Gastrocnemius medialis (tissue), 4 donors: ENCODE results near the gene WNT3.

ENCODE experiments used
- POLR2A ChIP-seq, 2 donors: fragments of 450-650 bp; IDR thresholded peaks; one replicate each; pipeline ENCODE4 v1.6.1; 2017; ENCODE audit warnings: antibody characterized with exemption in 2 of 2, mild to moderate bottlenecking in 2 of 2, moderate library complexity in 2 of 2
- TF ChIP-seq, protein P1 (sequence below), 5 experiments: fragments of 450-650 bp in 3 of 5; fragments of 200-600 bp in 2 of 5; sonication (generic) in 2 of 5; IDR thresholded peaks in 4 of 5; conservative IDR thresholded peaks in 1 of 5; 1 replicate in 4 of 5; 2 replicates in 1 of 5; pipeline ENCODE4 v1.5.1; 2016 to 2019; ENCODE audit warnings: antibody characterized with exemption in 5 of 5, mild to moderate bottlenecking in 3 of 5, moderate library complexity in 3 of 5

- TF ChIP-seq, protein P1, sequence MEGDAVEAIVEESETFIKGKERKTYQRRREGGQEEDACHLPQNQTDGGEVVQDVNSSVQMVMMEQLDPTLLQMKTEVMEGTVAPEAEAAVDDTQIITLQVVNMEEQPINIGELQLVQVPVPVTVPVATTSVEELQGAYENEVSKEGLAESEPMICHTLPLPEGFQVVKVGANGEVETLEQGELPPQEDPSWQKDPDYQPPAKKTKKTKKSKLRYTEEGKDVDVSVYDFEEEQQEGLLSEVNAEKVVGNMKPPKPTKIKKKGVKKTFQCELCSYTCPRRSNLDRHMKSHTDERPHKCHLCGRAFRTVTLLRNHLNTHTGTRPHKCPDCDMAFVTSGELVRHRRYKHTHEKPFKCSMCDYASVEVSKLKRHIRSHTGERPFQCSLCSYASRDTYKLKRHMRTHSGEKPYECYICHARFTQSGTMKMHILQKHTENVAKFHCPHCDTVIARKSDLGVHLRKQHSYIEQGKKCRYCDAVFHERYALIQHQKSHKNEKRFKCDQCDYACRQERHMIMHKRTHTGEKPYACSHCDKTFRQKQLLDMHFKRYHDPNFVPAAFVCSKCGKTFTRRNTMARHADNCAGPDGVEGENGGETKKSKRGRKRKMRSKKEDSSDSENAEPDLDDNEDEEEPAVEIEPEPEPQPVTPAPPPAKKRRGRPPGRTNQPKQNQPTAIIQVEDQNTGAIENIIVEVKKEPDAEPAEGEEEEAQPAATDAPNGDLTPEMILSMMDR (IDR thresholded peaks at IDR 0.05 in 4 of 5, conservative IDR thresholded peaks at IDR 0.05 in 1 of 5) = no peak
- TF ChIP-seq POLR2A (IDR thresholded peaks at IDR 0.05) = no peak
Measured at GRCh38 chr17:46850688-46851028, 32.2 kb upstream of the WNT3 start.
